HG03060 (cell line): ENCODE results near the gene KCND2.

ENCODE experiments used
- ATAC-seq: cut with Tn5 transposase; IDR thresholded peaks from one replicate; pipeline ENCODE4 v1.9.1; 2021; ENCODE audit warnings: low read depth, moderate number of reproducible peaks; ENCODE audit not compliant: unreplicated experiment

KCND2 gene

DNA sequence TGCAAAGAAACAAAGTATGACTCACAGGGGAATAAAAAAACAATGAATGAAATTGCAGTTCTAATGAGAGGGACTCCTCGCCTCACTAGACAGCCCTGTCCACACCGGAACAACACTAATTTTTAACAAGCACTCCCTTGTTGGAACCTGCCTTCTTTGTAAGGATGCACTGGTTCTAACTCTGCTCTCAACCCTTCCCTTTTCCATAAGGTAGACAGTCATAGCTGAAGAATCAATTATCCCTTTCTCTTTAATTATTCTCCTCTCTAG lies 519.8 kb downstream of the KCND2 start:
- ATAC-seq: no peak

DNA sequence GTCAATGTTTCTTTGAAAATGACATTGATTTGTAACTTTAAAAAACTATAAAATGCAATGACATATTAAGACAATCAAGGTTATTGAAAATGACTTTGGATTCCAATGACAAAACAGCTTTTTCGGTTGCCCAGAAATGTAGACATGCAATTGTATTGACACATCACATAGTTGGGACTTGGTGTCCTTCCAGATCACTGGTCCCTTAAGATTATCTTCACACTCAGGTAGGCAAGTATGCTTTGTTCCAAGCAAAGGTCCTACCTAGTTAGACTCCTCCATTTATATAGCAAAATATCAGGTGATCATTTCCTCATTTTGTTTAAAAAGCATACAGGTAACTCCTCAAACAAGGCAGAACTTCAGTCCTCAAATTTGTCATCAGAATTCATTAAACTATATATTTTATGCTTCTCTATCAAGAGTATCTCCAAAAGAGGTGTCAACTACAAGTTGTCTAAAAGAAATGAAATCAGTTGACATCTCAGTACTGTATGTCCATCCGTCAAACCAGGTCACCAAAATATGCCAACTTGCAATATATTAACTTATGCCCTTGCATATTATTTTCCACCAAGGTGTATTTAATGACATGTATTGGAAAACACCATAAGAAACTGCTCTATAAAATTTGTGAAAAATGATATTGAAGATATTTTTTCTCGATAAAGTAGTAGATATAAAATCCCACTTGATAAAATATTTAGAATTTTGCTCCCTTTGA lies 520.4 kb downstream of the KCND2 start:
- no peak for ATAC-seq

- no peak for ATAC-seq
Measured at GRCh38 chr7:120794106-120794729, 521.2 kb downstream of the KCND2 start.

GRCh38 chr7:120797026-120797645 lies 524.2 kb downstream of the KCND2 start:
- ATAC-seq: no peak

- no peak for ATAC-seq
Measured at GRCh38 chr7:120799147-120799546, 526.2 kb downstream of the KCND2 start.
